Keratinocyte (primary cell): ENCODE data around the gene CNN3. TPM values are rescaled to one million over a fixed set of nuclear protein-coding genes. Genes with fewer than 3 reads are reported as not detected.

Experiments used
- DNase-seq: peaks from one replicate; pipeline ENCODE4 v3.0.0-alpha.2; 2011; ENCODE audit warnings: low read depth, missing footprints, low spot score
- FAIRE-seq: peaks from 2 replicates; lab custom pipeline; 2011; peaks lifted over from hg19 to GRCh38; lab: Jason Lieb, UNC
- H2AFZ ChIP-seq: 2 replicates; pipeline ENCODE4 v1.6.0; 2012; ENCODE audit warnings: low read length, control low read depth, inconsistent platforms; ENCODE audit not compliant: control insufficient read depth
- H3K27ac ChIP-seq: 2 replicates; pipeline ENCODE4 v1.5.1; 2011; ENCODE audit warnings: low read length; ENCODE audit not compliant: control insufficient read depth, insufficient read depth
- H3K27me3 ChIP-seq: 3 replicates; pipeline ENCODE4 v1.6.0; 2011; ENCODE audit warnings: low read length; ENCODE audit not compliant: control insufficient read depth, insufficient read depth; ENCODE audit errors: extremely low read depth
- H3K36me3 ChIP-seq, 2 experiments: 2 replicates in 1 of 2; 3 replicates in 1 of 2; pipeline ENCODE4 v1.5.1; 2011; ENCODE audit warnings: low read length in 2 of 2, mild to moderate bottlenecking in 1 of 2; ENCODE audit not compliant: control insufficient read depth in 2 of 2, insufficient read depth in 2 of 2; ENCODE audit errors: extremely low read depth in 1 of 2
- H3K4me1 ChIP-seq: 3 replicates; pipeline ENCODE4 v1.5.1; 2011; ENCODE audit warnings: low read length; ENCODE audit not compliant: control insufficient read depth, insufficient read depth; ENCODE audit errors: extremely low read depth
- H3K4me2 ChIP-seq: 3 replicates; pipeline ENCODE4 v1.6.0; 2011; ENCODE audit warnings: low read depth, low read length; ENCODE audit not compliant: control insufficient read depth, insufficient read depth; ENCODE audit errors: extremely low read depth
- H3K4me3 ChIP-seq, 3 experiments: fragments of 200-600 bp in 1 of 3; sonication (generic) in 1 of 3; 2 replicates in 2 of 3; 3 replicates in 1 of 3; pipeline ENCODE4 v1.5.1; 2011 to 2016; ENCODE audit warnings: low read length in 3 of 3, mild to moderate bottlenecking in 3 of 3, control low read depth in 2 of 3, inconsistent platforms in 1 of 3, low read depth in 1 of 3, mixed read lengths in 1 of 3, mixed run types in 1 of 3, moderate library complexity in 1 of 3; ENCODE audit not compliant: control insufficient read depth in 2 of 3, insufficient read depth in 2 of 3; ENCODE audit errors: extremely low read depth in 1 of 3
- H3K79me2 ChIP-seq: 2 replicates; pipeline ENCODE4 v1.6.0; 2012; ENCODE audit warnings: low read length; ENCODE audit not compliant: control insufficient read depth, insufficient read depth
- H3K9ac ChIP-seq: 3 replicates; pipeline ENCODE4 v1.6.0; 2011; ENCODE audit warnings: low read length; ENCODE audit not compliant: control insufficient read depth, insufficient read depth; ENCODE audit errors: extremely low read depth
- H3K9me1 ChIP-seq: 3 replicates; pipeline ENCODE4 v1.6.0; 2011; ENCODE audit warnings: low read length; ENCODE audit not compliant: control insufficient read depth, insufficient read depth; ENCODE audit errors: extremely low read depth
- H3K9me3 ChIP-seq: 2 replicates; pipeline ENCODE4 v1.5.1; 2012; ENCODE audit warnings: low read depth, low read length; ENCODE audit not compliant: control insufficient read depth
- H4K20me1 ChIP-seq: 3 replicates; pipeline ENCODE4 v1.6.0; 2011; ENCODE audit warnings: low read length; ENCODE audit not compliant: control insufficient read depth, insufficient read depth; ENCODE audit errors: extremely low read depth
- EZH2 ChIP-seq: IDR thresholded peaks from one replicate; pipeline ENCODE4 v1.6.1; 2012; ENCODE audit warnings: inconsistent platforms, mild to moderate bottlenecking, low read length, moderate library complexity
- dilution Hi-C: fragments of 300-500 bp; cut with MboI; formaldehyde crosslinking; loops from one replicate; pipeline ENCODE4 v1.7.0; 2020; ENCODE audit warnings: low sequenced_read_pairs; ENCODE audit not compliant: extremely low pct_ligation_motif_present
- polyA plus RNA-seq, 5 experiments: library from polyadenylated mRNA; depleted of rRNA in 3 of 5; stranded (reverse) in 3 of 5; stranded (forward) in 1 of 5; unstranded in 1 of 5; fragments of >200 nt; gene quantifications; 1 replicate in 1 of 5; 2 replicates in 3 of 5; 3 replicates in 1 of 5; pipeline versions ENCODE4 v1.2.1 to v1.2.3, GENCODE V29; 2011 to 2012; ENCODE audit warnings: missing spikeins in 2 of 5, low read depth in 1 of 5, low replicate concordance in 1 of 5
- TF ChIP-seq, protein P1 (sequence below), 3 experiments: IDR thresholded peaks in 1 of 3; conservative IDR thresholded peaks in 1 of 3; optimal IDR thresholded peaks in 1 of 3; 2 replicates in 2 of 3; 3 replicates in 1 of 3; pipeline versions ENCODE3 to v1.5.1; 2011; ENCODE audit warnings: low read length in 3 of 3, mild to moderate bottlenecking in 3 of 3, moderate library complexity in 2 of 3, control low read depth in 1 of 3, inconsistent platforms in 1 of 3; ENCODE audit not compliant: insufficient read depth in 2 of 3; ENCODE audit errors: extremely low read depth in 1 of 3

CNN3 gene
- polyA plus RNA-seq, 1 donor (not counting 4 experiments of a cell fraction or from before 2014, with no cell fraction given) = 119 TPM

DNA sequence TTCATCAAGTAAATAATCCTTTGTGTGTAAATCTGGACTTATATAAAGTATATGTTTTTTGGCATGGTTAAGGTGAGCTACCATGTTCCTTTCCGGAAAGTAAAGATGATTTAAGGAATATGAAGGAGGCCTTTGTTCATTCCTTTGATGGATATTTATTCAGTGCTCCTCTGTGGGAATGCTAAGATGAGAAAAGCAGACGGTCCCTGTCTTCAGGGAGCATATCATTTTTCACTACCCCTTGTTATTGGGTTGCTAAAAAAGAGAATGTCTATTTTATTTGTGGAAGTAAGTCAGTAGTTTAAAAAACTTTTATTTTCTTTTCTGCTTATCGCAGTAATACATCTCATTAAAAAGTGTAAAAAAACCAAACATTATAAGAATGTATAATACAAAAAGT is 35.1 kb upstream of the CNN3 start:
- H2AFZ ChIP-seq = no peak overlapping the region
- no peak overlapping the region for H3K4me2 ChIP-seq
- no peaks in the 10 kb centered on the region for H3K27me3 ChIP-seq
- dilution Hi-C loops = no loop called here
- no peaks in the 10 kb centered on the region for H3K9me3 ChIP-seq
- no peaks in the 10 kb centered on the region for H4K20me1 ChIP-seq
- DNase-seq = no peak
- no peaks in the 10 kb centered on the region for H3K36me3 ChIP-seq
- FAIRE-seq = no peak
- no peak for TF ChIP-seq EZH2
- TF ChIP-seq, protein P1, sequence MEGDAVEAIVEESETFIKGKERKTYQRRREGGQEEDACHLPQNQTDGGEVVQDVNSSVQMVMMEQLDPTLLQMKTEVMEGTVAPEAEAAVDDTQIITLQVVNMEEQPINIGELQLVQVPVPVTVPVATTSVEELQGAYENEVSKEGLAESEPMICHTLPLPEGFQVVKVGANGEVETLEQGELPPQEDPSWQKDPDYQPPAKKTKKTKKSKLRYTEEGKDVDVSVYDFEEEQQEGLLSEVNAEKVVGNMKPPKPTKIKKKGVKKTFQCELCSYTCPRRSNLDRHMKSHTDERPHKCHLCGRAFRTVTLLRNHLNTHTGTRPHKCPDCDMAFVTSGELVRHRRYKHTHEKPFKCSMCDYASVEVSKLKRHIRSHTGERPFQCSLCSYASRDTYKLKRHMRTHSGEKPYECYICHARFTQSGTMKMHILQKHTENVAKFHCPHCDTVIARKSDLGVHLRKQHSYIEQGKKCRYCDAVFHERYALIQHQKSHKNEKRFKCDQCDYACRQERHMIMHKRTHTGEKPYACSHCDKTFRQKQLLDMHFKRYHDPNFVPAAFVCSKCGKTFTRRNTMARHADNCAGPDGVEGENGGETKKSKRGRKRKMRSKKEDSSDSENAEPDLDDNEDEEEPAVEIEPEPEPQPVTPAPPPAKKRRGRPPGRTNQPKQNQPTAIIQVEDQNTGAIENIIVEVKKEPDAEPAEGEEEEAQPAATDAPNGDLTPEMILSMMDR (optimal IDR thresholded peaks at IDR 0.05 in 1 of 3, IDR thresholded peaks at IDR 0.05 in 1 of 3, conservative IDR thresholded peaks at IDR 0.05 in 1 of 3; ENCODE audit: extremely low read depth in 1 of 3, insufficient read depth in 2 of 3, low read length in 3 of 3) = no peak
- H3K4me3 ChIP-seq = no peak overlapping the region
- no peaks in the 10 kb centered on the region for H3K4me1 ChIP-seq
- H3K79me2 ChIP-seq = no peaks in the 10 kb centered on the region
- no peaks in the 10 kb centered on the region for H3K9me1 ChIP-seq
- H3K9ac ChIP-seq = no peak overlapping the region
- H3K27ac ChIP-seq = no peak overlapping the region

DNA sequence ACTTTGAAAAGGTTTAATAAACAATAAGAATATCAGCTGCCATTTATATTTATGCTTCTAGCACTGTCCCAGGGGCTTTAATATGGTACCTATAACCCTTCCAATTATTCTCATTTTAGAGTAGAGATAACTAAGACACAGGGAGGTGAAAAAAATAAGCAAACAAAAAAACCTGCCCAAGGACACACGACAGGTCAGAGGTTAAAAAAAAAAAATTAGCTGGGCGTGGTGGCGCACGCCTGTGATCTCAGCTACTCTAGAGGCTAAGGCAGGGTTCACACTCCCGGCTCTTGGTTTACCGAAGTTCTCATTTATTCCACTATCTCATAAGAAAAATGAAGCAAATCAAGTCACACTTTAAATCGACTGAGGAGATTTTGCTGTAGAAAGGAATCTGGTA is 34.7 kb upstream of the CNN3 start:
- no peak overlapping the region for H3K4me3 ChIP-seq
- H3K9me1 ChIP-seq = no peaks in the 10 kb centered on the region
- dilution Hi-C loops = no loop called here
- no peak overlapping the region for H3K9ac ChIP-seq
- H3K4me2 ChIP-seq = no peak overlapping the region
- FAIRE-seq (no peak), DNase-seq (no peak)
- H3K79me2 ChIP-seq = no peaks in the 10 kb centered on the region
- TF ChIP-seq, protein P1 (optimal IDR thresholded peaks at IDR 0.05 in 1 of 3, IDR thresholded peaks at IDR 0.05 in 1 of 3, conservative IDR thresholded peaks at IDR 0.05 in 1 of 3; ENCODE audit: extremely low read depth in 1 of 3, insufficient read depth in 2 of 3, low read length in 3 of 3) = no peak
- H3K9me3 ChIP-seq = no peaks in the 10 kb centered on the region
- H3K27me3 ChIP-seq = no peaks in the 10 kb centered on the region
- no peaks in the 10 kb centered on the region for H3K4me1 ChIP-seq
- no peaks in the 10 kb centered on the region for H3K36me3 ChIP-seq
- H2AFZ ChIP-seq = no peak overlapping the region
- H4K20me1 ChIP-seq = no peaks in the 10 kb centered on the region
- no peak overlapping the region for H3K27ac ChIP-seq
